Ascending aorta (tissue), 2 donors: Measurements from ENCODE around the gene SPRY4. TPM values are rescaled to one million over a fixed set of nuclear protein-coding genes. Genes with fewer than 3 reads are reported as not detected.
A peak's percentile ranks its signal among the peaks of the same experiment; 100 is the strongest.

ENCODE experiments used
- DNase-seq, 2 donors: peaks; one replicate each; pipeline ENCODE4 v3.0.0-alpha.2; 2019; ENCODE audit warnings: low spot score in 2 of 2
- H3K27ac ChIP-seq, 2 donors: fragments of 200-600 bp; sonication (generic); one replicate each; pipeline ENCODE4 v1.5.1; 2016 to 2017; ENCODE audit warnings: mild to moderate bottlenecking in 1 of 2
- H3K27me3 ChIP-seq: fragments of 200-600 bp; sonication (generic); one replicate; pipeline ENCODE4 v1.5.1; 2017
- H3K36me3 ChIP-seq, 2 donors: fragments of 200-600 bp; sonication (generic); one replicate each; pipeline ENCODE4 v1.5.1; 2016
- H3K4me1 ChIP-seq, 2 donors: fragments of 200-600 bp; sonication (generic); one replicate each; pipeline ENCODE4 v1.5.1; 2016 to 2017; ENCODE audit warnings: mild to moderate bottlenecking in 1 of 2
- H3K4me3 ChIP-seq, 2 donors: fragments of 200-600 bp; sonication (generic); one replicate each; pipeline ENCODE4 v1.5.1; 2016 to 2017; ENCODE audit warnings: mild to moderate bottlenecking in 1 of 2
- H3K9me3 ChIP-seq, 2 donors: fragments of 200-600 bp; sonication (generic); one replicate each; pipeline ENCODE4 v1.5.1; 2016
- intact Hi-C: fragments of 100-400 bp; cut with DNase I; formaldehyde crosslinking; loops from one replicate; pipeline ENCODE4 v1.15.1; 2023
- total RNA-seq: library from RNA; depleted of rRNA; stranded (reverse); fragments of >200 nt; gene quantifications from one replicate; pipeline ENCODE4 v1.1.0, GENCODE V29; 2016
- TF ChIP-seq, protein P1 (sequence below), 3 experiments: fragments of 200-600 bp in 2 of 3; fragments of 450-650 bp in 1 of 3; sonication (generic) in 2 of 3; IDR thresholded peaks; one replicate each; pipeline ENCODE4 v1.5.1; 2016 to 2019; ENCODE audit warnings: antibody characterized with exemption in 3 of 3, mild to moderate bottlenecking in 1 of 3, moderate library complexity in 1 of 3

SPRY4 gene
- total RNA-seq, 1 donor from 2014 or later, result 111 TPM

- DNase-seq, result no peak
- H3K9me3 ChIP-seq, result no peaks in the 10 kb centered on the region
- no peak overlapping the region for H3K4me3 ChIP-seq
- H3K36me3 ChIP-seq, result no peaks in the 10 kb centered on the region
- intact Hi-C loops, result no loop called here
- H3K27me3 ChIP-seq, result no peaks in the 10 kb centered on the region
- TF ChIP-seq, protein P1, sequence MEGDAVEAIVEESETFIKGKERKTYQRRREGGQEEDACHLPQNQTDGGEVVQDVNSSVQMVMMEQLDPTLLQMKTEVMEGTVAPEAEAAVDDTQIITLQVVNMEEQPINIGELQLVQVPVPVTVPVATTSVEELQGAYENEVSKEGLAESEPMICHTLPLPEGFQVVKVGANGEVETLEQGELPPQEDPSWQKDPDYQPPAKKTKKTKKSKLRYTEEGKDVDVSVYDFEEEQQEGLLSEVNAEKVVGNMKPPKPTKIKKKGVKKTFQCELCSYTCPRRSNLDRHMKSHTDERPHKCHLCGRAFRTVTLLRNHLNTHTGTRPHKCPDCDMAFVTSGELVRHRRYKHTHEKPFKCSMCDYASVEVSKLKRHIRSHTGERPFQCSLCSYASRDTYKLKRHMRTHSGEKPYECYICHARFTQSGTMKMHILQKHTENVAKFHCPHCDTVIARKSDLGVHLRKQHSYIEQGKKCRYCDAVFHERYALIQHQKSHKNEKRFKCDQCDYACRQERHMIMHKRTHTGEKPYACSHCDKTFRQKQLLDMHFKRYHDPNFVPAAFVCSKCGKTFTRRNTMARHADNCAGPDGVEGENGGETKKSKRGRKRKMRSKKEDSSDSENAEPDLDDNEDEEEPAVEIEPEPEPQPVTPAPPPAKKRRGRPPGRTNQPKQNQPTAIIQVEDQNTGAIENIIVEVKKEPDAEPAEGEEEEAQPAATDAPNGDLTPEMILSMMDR (IDR thresholded peaks at IDR 0.05), result no peak
- H3K4me1 ChIP-seq, result peaks cover 3 to 4% of the 10 kb centered on the region in 2 donors
- H3K27ac ChIP-seq, result no peak overlapping the region
Measured at GRCh38 chr5:142330026-142330425, 5.2 kb upstream of the SPRY4 start.

DNA sequence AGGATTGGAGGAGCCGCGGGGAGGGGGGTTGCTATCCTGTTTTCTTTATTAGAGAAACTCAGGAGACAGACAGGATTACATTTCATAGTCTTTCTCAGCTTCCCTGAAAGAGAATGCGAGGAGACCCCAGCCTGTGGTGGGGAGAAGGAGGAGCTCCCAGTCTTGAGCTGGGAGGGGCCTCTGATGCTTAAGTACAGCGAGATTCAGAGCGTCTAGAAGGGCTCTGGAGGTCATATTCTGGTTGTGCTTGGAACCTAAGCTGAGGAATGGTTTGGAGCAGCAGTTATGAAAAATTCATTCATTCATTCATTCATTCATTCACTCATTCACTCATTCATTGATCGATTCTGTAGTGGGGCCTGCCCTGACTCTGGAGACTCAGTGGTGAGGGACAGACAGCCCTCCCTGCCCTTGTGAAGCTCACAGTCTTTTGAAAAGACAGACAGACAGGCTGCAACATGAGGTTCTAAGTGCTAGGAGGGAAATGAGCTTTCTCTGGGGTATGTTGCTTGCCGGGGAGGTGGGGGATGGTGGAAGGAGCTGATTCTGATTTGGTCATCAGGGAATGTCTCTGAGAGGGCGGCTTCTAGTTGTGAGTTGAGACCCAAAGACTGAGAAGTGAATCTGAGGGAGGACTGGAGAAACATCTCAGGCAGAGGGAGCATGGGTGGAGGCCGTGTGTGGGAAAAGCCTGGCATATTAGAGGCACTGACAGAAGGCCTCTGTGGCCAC, 2.5 kb upstream of the SPRY4 start:
- peak in 1 of 2 donors; percentile 71 for DNase-seq
- Histone ChIP-seq H3K27me3 (no peaks in the 10 kb centered on the region), H3K36me3 (no peaks in the 10 kb centered on the region), H3K9me3 (no peaks in the 10 kb centered on the region), H3K4me3 (no peak overlapping the region), H3K4me1 (peaks cover 3 to 6% of the 10 kb centered on the region in 2 donors), H3K27ac (peak overlapping the region; percentile 87 to 98)
- intact Hi-C loops, result loop anchor here (5.0 kb wide), 1 partner anchor 220 kb away; no protein-coding TSS in a partner anchor
- TF ChIP-seq, protein P1 (IDR thresholded peaks at IDR 0.05), result no peak

- no peaks in the 10 kb centered on the region for H3K36me3 ChIP-seq
- no peaks in the 10 kb centered on the region for H3K27me3 ChIP-seq
- DNase-seq, result no peak
- peaks cover 3 to 11% of the 10 kb centered on the region in 2 donors for H3K4me1 ChIP-seq
- TF ChIP-seq, protein P1 (IDR thresholded peaks at IDR 0.05), result no peak
- H3K27ac ChIP-seq, result peak overlapping the region; percentile 87 to 98
- no peaks in the 10 kb centered on the region for H3K9me3 ChIP-seq
- H3K4me3 ChIP-seq, result peak overlapping the region; percentile 83 to 90
- intact Hi-C loops, result loop anchor here (5.0 kb wide), 1 partner anchor 221 kb away; no protein-coding TSS in a partner anchor
Measured at GRCh38 chr5:142326480-142326938, 1.7 kb upstream of the SPRY4 start.

DNA sequence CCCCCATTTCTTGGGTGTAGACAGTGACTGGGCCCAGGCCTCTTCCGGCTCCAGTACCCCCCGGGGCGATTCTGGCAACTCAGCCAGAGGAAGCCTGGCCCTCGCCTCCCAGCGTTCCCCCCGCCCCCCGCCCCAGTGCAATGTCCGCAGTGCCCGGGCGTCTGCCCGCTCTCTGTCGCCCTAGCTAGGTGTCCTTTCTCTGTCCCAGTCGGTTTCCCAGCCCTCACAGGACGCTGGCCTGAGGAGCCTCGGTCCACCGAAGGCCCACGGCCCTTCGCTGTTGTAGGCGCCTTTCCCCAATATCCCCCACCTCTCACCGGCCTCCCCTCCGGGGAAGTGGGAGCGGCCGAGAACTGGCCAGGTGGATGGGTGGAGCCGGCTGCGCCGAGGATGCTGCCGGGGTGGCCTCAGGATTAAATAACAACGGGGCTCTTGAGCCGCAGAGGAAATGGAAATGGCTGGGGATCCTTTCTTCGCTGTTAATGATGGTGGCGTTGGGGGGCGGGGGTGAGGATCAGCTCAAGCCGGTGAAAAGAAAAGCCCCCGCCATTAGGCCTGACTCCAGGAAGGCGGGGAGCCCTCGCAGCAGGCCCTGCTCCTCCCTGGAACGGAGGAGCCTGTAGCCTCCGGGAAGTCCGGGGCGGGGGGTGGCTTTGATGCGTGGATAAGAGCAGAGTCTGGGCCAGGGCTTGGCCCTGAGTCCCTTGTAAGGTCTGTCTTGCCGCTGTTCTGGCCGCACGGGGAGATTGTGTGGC, 1.1 kb upstream of the SPRY4 start:
- Histone ChIP-seq H3K36me3 (no peaks in the 10 kb centered on the region), H3K27ac (peak overlapping the region; percentile 87 to 98), H3K27me3 (no peaks in the 10 kb centered on the region), H3K4me1 (peaks cover 3 to 15% of the 10 kb centered on the region in 2 donors), H3K4me3 (peak overlapping the region; percentile 83 to 90), H3K9me3 (no peaks in the 10 kb centered on the region)
- intact Hi-C loops, result loop anchor here (1.0 to 5.0 kb wide), 4 partner anchors 31 to 221 kb away; no protein-coding TSS in a partner anchor
- TF ChIP-seq, protein P1 (IDR thresholded peaks at IDR 0.05), result no peak
- peak in 1 of 2 donors; percentile 76 for DNase-seq

DNA sequence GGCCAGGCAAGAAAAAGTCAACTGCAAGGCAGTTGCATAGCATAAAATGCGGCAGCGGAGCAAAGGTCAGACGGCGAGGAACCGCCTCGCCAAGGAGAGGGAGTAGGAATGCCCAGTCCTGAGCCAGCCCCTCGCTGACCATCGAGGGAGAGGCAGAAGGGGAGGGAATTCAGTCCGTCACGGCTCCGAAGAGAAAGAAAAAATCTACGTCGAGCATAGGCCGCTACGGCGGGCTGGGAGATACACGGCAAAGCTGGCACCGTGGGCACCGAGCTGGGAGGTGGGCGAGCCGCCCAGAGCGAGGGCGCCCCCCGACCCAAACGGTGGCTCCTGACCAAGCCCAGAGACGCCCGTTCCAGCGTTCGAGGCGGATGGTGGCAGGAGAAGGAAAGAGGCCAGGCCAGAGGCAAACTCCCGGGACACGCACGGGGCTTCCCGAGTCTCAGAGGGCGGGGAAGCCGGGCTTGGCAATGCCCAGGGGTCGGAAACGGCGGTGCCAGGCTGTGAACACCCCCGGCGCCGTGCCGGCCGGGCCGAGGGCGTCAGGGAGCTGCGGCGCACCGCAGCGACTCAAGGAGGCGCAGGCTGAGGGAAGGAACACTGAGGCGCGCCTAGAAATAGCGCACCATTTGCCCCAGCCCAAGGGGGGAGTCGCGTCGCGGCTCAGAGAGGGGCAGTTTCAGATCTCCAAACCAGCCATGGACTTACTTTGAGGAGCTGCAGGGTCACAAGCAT, 518 bp downstream of the SPRY4 start:
- peak in 1 of 2 donors; percentile 76 for DNase-seq
- Histone ChIP-seq H3K27ac (peak overlapping the region; percentile 96 to 98), H3K9me3 (no peaks in the 10 kb centered on the region), H3K4me1 (peaks cover 3 to 20% of the 10 kb centered on the region in 2 donors), H3K27me3 (no peaks in the 10 kb centered on the region), H3K36me3 (peaks cover 0 to 3% of the 10 kb centered on the region in 2 donors), H3K4me3 (peak overlapping the region; percentile 83 to 90)
- intact Hi-C loops, result loop anchor here (2.0 to 5.0 kb wide), 4 partner anchors 37 to 172 kb away; no protein-coding TSS in a partner anchor
- TF ChIP-seq, protein P1 (IDR thresholded peaks at IDR 0.05), result peak; percentile 18 to 22 (median 19)
